HepG2 (cell line): ENCODE results near the gene SKI. TPM values are rescaled to one million over a fixed set of nuclear protein-coding genes. Genes with fewer than 3 reads are reported as not detected.

Source experiments
- ATAC-seq: fragments of 200-7000 bp; cut with Tn5 transposase; 3 replicates; pipeline ENCODE4 v1.9.1; 2020; ENCODE audit warnings: mild to moderate bottlenecking, moderate library complexity
- BruUV-seq: library from RNA; stranded (reverse); fragments of 400-500 nt; replicated peaks from 2 replicates; lab custom pipeline; 2021; lab: Mats Ljungman, UMichigan
- CTCF ChIA-PET: fragments of 300-600 bp; formaldehyde crosslinking; extraction: SDS; loops from one replicate; lab custom pipeline; 2021; ENCODE audit warnings: low total read pairs, inconsistent platforms, low intra/inter-chr PET ratio; lab: Yijun Ruan, JAX
- POLR2A ChIA-PET: fragments of 350-600 bp; sonication (Branson Sonifier 250); formaldehyde crosslinking; loops from one replicate; lab custom pipeline; 2020; ENCODE audit warnings: antibody characterized with exemption, inconsistent platforms; lab: Yijun Ruan, JAX
- DNase-seq: peaks from one replicate; pipeline ENCODE4 v3.0.0-alpha.2; 2015; ENCODE audit warnings: low spot score
- FAIRE-seq: peaks from 3 replicates; lab custom pipeline; 2011; peaks lifted over from hg19 to GRCh38; lab: Jason Lieb, UNC
- H2AFZ ChIP-seq: one replicate; pipeline ENCODE4 v1.6.1; 2011; ENCODE audit warnings: low read length, inconsistent platforms
- H3K27ac ChIP-seq: fragments of 300-600 bp; 3 replicates; pipeline ENCODE4 v1.8.0; 2011; ENCODE audit warnings: mixed run types, mild to moderate bottlenecking, mixed read lengths, low read length, inconsistent platforms; ENCODE audit not compliant: insufficient read depth; ENCODE audit errors: extremely low read length
- H3K27me3 ChIP-seq, 2 experiments: fragments of 200-600 bp in 1 of 2; 2 replicates in 1 of 2; 3 replicates in 1 of 2; pipeline versions ENCODE4 v1.6.0 to v1.8.0; 2011; ENCODE audit warnings: low read length in 2 of 2, mild to moderate bottlenecking in 2 of 2, moderate library complexity in 2 of 2, inconsistent platforms in 1 of 2; ENCODE audit not compliant: insufficient read depth in 2 of 2, control insufficient read depth in 1 of 2
- H3K36me3 ChIP-seq, 2 experiments: fragments of 200-600 bp in 1 of 2; replicated peaks in 1 of 2; 2 replicates in 1 of 2; 3 replicates in 1 of 2; pipeline versions ENCODE4 v1.5.1 to v1.8.0; 2011; ENCODE audit warnings: low read length in 2 of 2, inconsistent platforms in 1 of 2; ENCODE audit not compliant: insufficient read depth in 2 of 2, control insufficient read depth in 1 of 2
- H3K4me1 ChIP-seq: 2 replicates; pipeline ENCODE4 v1.5.1; 2012; ENCODE audit warnings: low read length, inconsistent platforms; ENCODE audit not compliant: insufficient read depth
- H3K4me2 ChIP-seq: 2 replicates; pipeline ENCODE4 v1.6.0; 2011; ENCODE audit warnings: low read depth, low read length, inconsistent platforms
- H3K4me3 ChIP-seq, 3 experiments: fragments of 200-600 bp in 1 of 3; sonication (generic), shearing (Covaris generic) in 1 of 3; replicated peaks in 1 of 3; 2 replicates each; pipeline ENCODE4 v1.5.1; 2011 to 2016; ENCODE audit warnings: low read length in 3 of 3, inconsistent platforms in 2 of 3, low read depth in 2 of 3, mild to moderate bottlenecking in 2 of 3, control low read depth in 1 of 3, mixed read lengths in 1 of 3; ENCODE audit not compliant: insufficient read depth in 1 of 3
- H3K79me2 ChIP-seq: one replicate; pipeline ENCODE4 v1.6.1; 2011; ENCODE audit warnings: low read length, inconsistent platforms; ENCODE audit not compliant: insufficient read depth
- H3K9ac ChIP-seq: 2 replicates; pipeline ENCODE4 v1.6.0; 2011; ENCODE audit warnings: mild to moderate bottlenecking, low read depth, low read length, inconsistent platforms; ENCODE audit not compliant: insufficient read depth
- H3K9me3 ChIP-seq: 2 replicates; pipeline ENCODE4 v1.5.1; 2012; ENCODE audit warnings: mild to moderate bottlenecking, low read length
- H4K20me1 ChIP-seq: 2 replicates; pipeline ENCODE4 v1.6.0; 2011; ENCODE audit warnings: inconsistent platforms, mild to moderate bottlenecking, low read length, moderate library complexity; ENCODE audit not compliant: insufficient read depth
- CBX2 ChIP-seq, 2 experiments: fragments of 200-600 bp in 1 of 2; sonication (generic); formaldehyde crosslinking in 1 of 2; IDR thresholded peaks; 2 replicates each; pipeline versions ENCODE4 v1.7.0 to v1.8.1; 2018 to 2022; ENCODE audit warnings: low read depth in 2 of 2, low read length in 1 of 2, mild to moderate bottlenecking in 1 of 2, missing genetic modification reagents in 1 of 2
- CREB1 ChIP-seq, 2 experiments: fragments of 450-650 bp in 1 of 2; IDR thresholded peaks; 2 replicates each; pipeline ENCODE4 v1.6.1; 2016 to 2017; ENCODE audit warnings: control low read depth in 1 of 2, mild to moderate bottlenecking in 1 of 2, missing compliant biosample characterization in 1 of 2, missing genetic modification characterization in 1 of 2
- ETS1 ChIP-seq: sonication (generic); formaldehyde crosslinking; IDR thresholded peaks from 2 replicates; pipeline ENCODE4 v1.4.0; 2020; ENCODE audit warnings: missing genetic modification reagents
- GLI4 ChIP-seq: sonication (generic); formaldehyde crosslinking; IDR thresholded peaks from 2 replicates; pipeline ENCODE4 v1.5.1; 2020; ENCODE audit warnings: missing genetic modification reagents, mild to moderate bottlenecking, moderate library complexity, borderline replicate concordance
- HCFC1 ChIP-seq: fragments of 150-350 bp; IDR thresholded peaks from 2 replicates; pipeline ENCODE4 v1.6.1; 2014; ENCODE audit warnings: low read depth, low read length
- HMGA1 ChIP-seq: sonication (generic); formaldehyde crosslinking; conservative IDR thresholded peaks from 2 replicates; pipeline ENCODE4 v1.4.0; 2020; ENCODE audit warnings: missing genetic modification reagents
- MYC ChIP-seq: sonication (generic); formaldehyde crosslinking; IDR thresholded peaks from 2 replicates; pipeline ENCODE4 v1.9.0; 2021; ENCODE audit warnings: missing genetic modification reagents, borderline replicate concordance
- UBTF ChIP-seq: sonication (generic); formaldehyde crosslinking; IDR thresholded peaks from 2 replicates; pipeline ENCODE4 v1.4.0; 2020; ENCODE audit warnings: mild to moderate bottlenecking, missing genetic modification reagents
- ZBTB34 ChIP-seq: sonication (generic); formaldehyde crosslinking; IDR thresholded peaks from 2 replicates; pipeline ENCODE4 v1.8.0; 2022; ENCODE audit warnings: mild to moderate bottlenecking, missing genetic modification reagents
- ZFX ChIP-seq: sonication (generic); formaldehyde crosslinking; IDR thresholded peaks from 2 replicates; pipeline ENCODE4 v1.4.0; 2020; ENCODE audit warnings: mild to moderate bottlenecking, low read depth, missing genetic modification reagents, moderate library complexity
- ZNF180 ChIP-seq: sonication (generic); formaldehyde crosslinking; IDR thresholded peaks from 2 replicates; pipeline ENCODE4 v1.4.0; 2020; ENCODE audit warnings: low read depth, missing genetic modification reagents, borderline replicate concordance
- ZNF720 ChIP-seq: sonication (generic); formaldehyde crosslinking; IDR thresholded peaks from 2 replicates; pipeline ENCODE4 v1.4.0; 2020; ENCODE audit warnings: missing genetic modification reagents
- WGBS: methylation state at CpG from one replicate; pipeline ENCODE4 v1.1.6; 2017; ENCODE audit warnings: low lambda C conversion rate; 5-methylcytosine and 5-hydroxymethylcytosine counted together
- in situ Hi-C: cut with HindIII; loops from 2 replicates; pipeline ENCODE4 v1.10.0; 2017; ENCODE audit warnings: low pct_unique_long_range_greater_than_20kb; ENCODE audit not compliant: extremely low pct_ligation_motif_present
- intact Hi-C: fragments of 100-400 bp; cut with micrococcal nuclease; formaldehyde crosslinking; loops from one replicate; pipeline ENCODE4 v1.10.0; 2022; ENCODE audit not compliant: unreplicated experiment
- polyA plus RNA-seq, 8 experiments: library from polyadenylated mRNA; depleted of rRNA in 3 of 8; stranded (reverse) in 7 of 8; unstranded in 1 of 8; fragments of >200 nt; fragmentation: Illumina TruSeq in 4 of 8; extraction: Trizol in 4 of 8; gene quantifications; 2 replicates each; pipeline versions ENCODE4 v1.2.1 to v1.2.3, GENCODE V29; 2011 to 2016; ENCODE audit warnings: low read depth in 4 of 8, missing spikeins in 1 of 8, mixed read lengths in 1 of 8; ENCODE audit not compliant: insufficient read depth in 1 of 8
- total RNA-seq, 5 experiments: library from RNA; depleted of rRNA; stranded (reverse); fragments of >200 nt; fragmentation: Illumina TruSeq; extraction: Trizol; gene quantifications; 2 replicates each; pipeline ENCODE4 v1.2.3, GENCODE V29; 2016; ENCODE audit warnings: low read depth in 1 of 5

SKI gene
- total and polyA plus RNA-seq, 2 of the 13 experiments (the other 11 are each of a cell fraction or from before 2014, with no cell fraction given): 4.7 to 6.9 TPM

GRCh38 chr1:2345297-2346075 lies 117.4 kb downstream of the SKI start:
- Histone ChIP-seq H3K9me3 (no peaks in the 10 kb centered on the region), H4K20me1 (no peaks in the 10 kb centered on the region), H3K27ac (no peak overlapping the region), H3K27me3 (peaks cover 15 to 61% of the 10 kb centered on the region in 2 experiments), H3K9ac (no peak overlapping the region), H3K4me3 (no peak overlapping the region), H3K4me1 (peaks cover 7% of the 10 kb centered on the region; the same call in 1 of the 2 replicates), H3K36me3 (no peaks in the 10 kb centered on the region), H2AFZ (no peak overlapping the region), H3K4me2 (no peak overlapping the region), H3K79me2 (no peaks in the 10 kb centered on the region)
- intact Hi-C loops: no loop called here
- ChIA-PET CTCF (no interaction called here), POLR2A (no interaction called here)
- in situ Hi-C loops: no loop called here
- no peak for FAIRE-seq
- no peak for TF ChIP-seq CBX2 (IDR thresholded peaks at IDR 0.05; ENCODE audit: low read depth, low read length)
- TF ChIP-seq CBX2 (CRISPR knock-in tag; IDR thresholded peaks at IDR 0.05; ENCODE audit: low read depth): no peak
- no peak for TF ChIP-seq ZBTB34
- no peak for TF ChIP-seq HCFC1
- TF ChIP-seq CREB1 (IDR thresholded peaks at IDR 0.05): no peak
- TF ChIP-seq CREB1 (CRISPR knock-in tag; IDR thresholded peaks at IDR 0.05): no peak
- TF ChIP-seq MYC (CRISPR knock-in tag): no peak
- no peak for TF ChIP-seq ZFX (CRISPR knock-in tag)
- TF ChIP-seq GLI4 (CRISPR knock-in tag): no peak
- no peak for TF ChIP-seq HMGA1 (CRISPR knock-in tag)
- no peak for TF ChIP-seq ZNF180
- TF ChIP-seq UBTF (CRISPR knock-in tag): no peak
- no peak for TF ChIP-seq ETS1 (CRISPR knock-in tag)
- TF ChIP-seq ZNF720 (CRISPR knock-in tag): no peak
- ATAC-seq: no peak
- WGBS: 32% methylated on average over 9 of the region's 24 CpGs
- no TSS peak for BruUV-seq
- no peak for DNase-seq
